Activated T-cell treated with anti-CD3 and anti-CD28 coated beads for 24 hours (primary cell): ENCODE data around the gene FAM20A.

ENCODE experiments used
- DNase-seq: peaks from one replicate; pipeline ENCODE4 v3.0.0-alpha.2; 2020; ENCODE audit warnings: low read depth

FAM20A gene

DNA sequence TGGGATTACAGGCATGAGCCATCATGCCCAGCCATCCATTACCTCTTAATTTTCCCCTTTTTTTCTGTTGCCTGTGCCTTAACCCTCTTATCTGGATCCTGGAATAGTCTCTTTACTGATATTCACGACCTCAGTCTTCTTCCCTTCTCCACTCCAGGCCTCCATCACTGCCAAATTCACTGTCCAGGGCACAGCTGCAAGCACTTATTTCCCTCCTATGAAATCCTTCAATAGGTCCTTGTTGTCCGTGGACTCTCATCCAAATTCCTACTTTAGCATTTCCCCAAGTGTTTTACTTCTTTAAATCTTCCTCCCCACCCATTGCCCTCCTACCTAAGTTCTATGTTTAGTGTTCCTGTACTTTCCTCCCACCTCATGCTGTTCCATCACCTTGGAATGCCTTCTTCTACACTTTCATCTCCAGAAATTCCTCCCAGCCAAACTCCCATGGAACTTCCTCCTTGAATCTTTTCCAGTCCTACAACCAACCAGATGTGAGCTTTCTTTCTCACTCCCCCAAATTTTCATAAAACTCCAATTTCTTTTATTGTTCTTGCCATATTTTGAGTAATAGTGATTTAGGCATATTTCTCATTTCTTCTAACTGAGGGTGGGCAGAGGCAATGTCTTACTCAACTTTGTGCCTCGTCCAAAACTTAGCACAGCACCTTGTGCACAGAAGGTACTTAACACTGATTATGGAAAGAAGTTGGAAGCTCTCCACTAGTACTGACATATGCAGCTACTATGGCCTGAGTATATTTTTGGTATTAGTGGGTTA, 35.3 kb downstream of the FAM20A start:
- no peak for DNase-seq

DNA sequence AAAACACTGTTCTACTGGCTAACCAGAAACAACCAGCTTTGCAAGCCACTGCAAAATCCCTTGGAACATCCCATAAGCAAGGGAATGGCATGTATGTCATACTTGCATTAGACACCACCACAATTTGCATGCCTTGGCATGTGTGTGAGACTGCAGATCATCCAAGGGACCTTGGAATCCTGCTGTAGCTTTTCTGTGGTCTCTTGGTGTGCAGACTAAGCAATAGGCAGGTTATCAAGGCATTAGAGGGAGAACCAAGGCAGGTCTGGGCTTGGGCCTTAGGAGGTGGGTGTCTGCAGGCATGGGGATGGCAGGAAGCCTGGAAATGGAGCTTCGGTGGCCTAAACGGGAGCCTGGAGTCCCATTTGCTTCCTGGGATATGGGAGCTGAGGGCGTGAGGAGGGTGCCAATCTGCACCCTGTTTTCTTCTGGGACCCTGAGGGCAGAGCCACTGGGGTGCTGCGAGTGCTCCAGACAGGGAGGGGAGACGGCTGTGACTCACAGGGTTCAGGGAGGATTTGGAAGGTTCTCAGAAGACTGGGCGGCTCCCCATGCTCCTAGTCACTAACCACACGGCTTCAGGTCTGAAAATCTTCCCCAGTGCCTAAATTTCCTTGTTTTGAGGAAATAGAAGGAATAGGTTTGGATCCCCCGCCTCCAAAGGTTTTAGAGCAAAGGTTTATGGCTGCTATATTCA, 36.6 kb downstream of the FAM20A start:
- DNase-seq: no peak

DNA sequence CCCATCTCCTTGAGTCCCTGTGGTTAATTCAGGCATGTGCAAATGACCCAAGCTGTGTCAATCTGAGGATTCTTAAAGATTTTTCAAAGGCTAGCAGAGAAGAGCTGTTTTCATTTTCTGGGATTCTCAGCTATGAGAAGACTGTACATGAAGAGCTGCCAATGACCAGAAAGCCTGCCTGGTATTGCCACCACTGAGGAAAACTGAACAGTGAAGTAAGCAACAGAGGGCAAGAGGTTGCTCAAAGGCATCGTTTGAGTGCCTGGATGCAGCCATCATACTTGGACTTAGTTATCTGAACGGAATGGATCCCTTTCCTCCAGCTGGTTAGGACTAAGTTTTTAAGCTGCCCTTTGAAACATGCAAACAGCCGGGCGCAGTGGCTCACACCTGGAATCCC, 38.4 kb downstream of the FAM20A start:
- DNase-seq: no peak

DNA sequence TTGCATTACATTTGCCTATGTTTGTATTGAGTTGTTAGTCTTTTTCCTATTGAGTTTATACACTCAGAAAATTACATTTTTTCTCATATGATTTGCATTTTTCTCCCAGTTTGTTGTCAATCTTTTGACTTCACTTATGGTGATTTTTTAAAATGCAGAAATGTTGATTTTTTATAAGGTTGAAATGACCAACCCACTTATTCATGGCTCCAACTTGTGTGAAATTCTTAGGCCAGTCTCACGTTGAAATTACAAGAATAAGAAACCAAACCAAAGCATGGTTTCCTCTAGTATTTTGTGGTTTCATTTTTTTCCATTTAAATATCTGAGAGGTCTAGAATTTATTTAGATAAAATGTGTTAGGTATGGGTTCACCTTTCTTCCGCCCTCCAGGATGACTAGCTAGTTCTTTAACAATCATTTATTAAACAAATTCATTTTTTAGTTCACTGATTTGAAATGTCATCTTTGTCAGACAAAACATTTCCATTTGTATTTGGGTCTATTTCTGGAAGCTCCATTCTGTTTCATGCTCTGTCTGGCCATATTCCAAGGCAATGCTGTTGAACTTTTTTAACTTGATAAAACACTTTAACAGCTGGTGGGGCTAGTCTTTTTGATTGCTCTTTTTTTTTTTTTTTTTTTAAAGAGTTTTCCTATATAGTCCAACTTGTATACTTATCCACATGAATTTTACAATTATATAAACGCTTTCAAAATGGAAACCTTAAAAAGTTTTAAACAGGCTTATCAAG, 40.0 kb downstream of the FAM20A start:
- DNase-seq: no peak

DNA sequence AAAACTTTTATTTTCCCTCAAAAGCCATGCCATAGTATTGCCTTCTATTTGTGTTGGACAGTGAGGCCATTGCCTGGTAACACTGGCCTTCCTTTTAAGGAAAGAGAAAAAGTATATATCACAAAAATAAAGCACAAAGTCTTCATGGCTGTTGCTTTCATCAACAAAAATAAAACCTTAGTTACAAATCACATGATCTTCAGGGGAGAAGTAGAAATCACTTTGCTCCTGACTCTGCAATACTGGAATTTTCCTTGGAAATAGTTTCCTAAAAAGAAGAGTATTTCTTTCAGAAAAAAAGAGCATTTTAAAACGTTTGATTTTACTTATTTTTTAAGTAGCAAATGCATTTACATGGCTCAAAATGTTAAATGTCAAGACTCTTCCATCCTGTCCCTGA, 41.9 kb downstream of the FAM20A start:
- no peak for DNase-seq

DNA sequence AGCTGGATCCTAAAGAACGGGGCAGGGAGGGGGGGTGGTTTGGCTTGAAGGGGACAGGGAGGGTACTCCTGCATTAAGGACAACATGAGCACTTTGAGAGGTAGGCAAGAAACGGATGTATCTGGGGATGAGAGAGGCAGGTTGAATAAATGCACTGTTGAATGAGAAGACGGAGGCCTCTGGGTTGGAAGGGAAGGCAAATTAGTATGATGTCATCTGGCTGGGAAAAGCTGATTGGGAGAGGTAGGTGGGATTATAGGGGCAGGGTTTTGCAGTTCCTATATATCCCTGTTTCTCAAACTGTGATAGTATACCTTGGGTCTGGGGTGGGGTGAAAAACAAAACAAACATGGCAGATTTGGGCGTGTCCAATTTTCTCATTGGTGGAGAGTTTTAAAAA, 44.6 kb downstream of the FAM20A start:
- no peak for DNase-seq

DNA sequence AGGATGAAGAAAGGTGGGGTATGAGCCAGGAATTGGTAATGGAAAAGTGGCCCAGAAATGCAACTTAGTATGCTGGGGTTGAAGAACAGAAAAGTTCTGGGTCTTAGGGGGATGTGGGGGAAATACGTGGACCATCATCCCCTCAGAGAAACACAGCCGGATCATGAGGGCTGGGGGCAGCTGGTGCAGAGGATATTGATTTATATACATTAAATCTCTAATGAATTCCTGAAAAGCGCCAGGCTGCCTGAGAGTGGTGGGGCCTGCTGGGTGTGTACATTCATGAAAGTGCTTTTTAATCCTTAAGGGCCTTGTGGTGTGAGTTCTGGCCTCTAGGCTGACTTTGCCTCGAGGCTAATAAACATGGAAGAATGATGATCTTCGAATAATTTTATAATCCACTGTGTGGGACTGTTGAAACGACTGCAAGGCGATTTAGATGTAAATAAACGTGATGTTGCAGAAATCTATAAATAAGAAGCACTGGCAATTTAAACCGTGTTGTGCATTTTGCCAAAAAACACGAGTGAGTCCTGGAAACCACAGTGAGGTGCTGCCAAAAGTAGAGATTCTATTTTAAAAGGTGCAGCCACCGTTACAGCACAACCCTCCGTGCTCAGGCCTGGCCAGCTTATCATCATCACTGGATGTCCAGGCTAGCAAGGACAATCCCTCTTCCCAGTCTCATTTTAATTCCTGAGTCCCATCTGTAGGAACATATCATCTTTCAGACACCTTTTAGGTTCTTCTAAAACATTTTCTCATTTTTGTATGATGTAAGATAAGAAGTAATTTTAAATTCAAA, 56.9 kb downstream of the FAM20A start:
- DNase-seq: no peak

DNA sequence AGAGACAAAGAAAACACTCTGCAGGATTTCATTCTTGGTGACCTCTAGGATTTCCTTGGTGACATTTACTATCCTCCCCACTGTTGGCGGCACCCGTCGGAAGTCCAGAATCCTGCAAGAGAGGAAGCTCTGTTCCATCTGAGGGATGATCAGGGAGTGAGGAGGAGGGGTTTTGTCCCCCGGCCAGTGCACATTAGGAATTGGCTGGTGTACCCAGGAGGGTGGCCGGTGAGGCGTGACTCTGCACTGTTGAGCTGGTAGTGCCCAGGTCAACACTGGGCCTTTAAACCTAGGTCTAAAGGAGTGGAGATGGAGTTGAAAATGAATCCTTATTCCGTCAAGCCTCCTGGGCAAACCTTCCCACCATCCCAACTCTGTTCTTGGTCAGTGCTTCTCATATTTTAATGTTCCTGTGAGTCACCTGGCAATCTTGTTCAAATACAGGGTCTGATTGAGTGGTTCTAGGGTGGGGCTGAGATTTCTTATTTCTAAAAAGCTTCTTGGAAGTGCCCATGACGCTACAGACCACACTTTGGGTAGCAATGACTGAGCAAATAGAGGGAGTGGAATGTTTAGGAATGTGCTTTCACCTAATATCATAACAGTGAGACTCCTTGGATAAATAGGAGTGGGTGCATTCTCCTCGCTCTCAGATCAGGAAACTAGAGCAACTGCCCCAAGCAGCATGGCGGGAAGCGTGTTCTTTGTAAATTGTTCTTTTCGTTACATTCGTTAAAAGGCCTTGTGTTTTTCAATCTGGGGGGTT, 58.3 kb downstream of the FAM20A start:
- no peak for DNase-seq

DNA sequence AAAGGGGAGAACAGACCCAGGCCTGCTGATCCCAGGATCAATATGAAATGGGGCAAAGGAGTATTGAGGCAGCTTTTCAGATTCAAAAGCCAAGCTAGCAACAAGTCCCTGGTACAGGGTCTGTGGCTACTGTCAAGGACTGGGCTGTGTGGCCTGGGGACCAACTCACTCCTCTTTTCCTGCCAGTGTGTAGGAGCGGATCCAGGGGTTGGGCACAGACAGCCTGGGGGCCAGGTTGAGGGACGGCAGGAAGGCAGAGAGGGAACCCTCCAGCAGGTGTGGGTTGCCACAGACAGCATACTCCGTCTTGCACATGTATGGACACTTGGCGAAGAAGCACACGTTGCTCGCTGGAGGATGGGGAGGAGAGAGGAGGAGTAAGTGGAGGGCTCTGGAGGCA, 59.4 kb downstream of the FAM20A start:
- no peak for DNase-seq

DNA sequence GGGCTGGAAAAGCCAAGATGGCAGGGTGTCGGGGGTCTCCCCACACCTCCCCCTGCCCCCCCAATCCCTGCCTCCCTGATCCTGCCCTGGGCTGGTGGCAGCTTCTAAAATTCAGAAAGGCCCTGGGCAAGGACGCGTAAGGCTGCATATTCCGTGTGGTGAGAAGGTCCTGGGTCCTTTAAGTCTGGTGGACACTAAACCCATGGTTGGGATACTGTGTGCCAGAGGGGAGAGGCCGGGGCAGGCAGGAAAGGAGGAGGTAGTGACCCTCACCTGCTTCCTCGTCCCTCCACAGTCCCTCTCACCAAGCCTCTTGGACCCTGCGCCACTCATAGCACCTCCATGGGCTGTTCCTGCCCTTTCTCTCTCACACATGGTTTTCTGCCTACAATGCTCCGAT, 60.2 kb downstream of the FAM20A start:
- DNase-seq: no peak

DNA sequence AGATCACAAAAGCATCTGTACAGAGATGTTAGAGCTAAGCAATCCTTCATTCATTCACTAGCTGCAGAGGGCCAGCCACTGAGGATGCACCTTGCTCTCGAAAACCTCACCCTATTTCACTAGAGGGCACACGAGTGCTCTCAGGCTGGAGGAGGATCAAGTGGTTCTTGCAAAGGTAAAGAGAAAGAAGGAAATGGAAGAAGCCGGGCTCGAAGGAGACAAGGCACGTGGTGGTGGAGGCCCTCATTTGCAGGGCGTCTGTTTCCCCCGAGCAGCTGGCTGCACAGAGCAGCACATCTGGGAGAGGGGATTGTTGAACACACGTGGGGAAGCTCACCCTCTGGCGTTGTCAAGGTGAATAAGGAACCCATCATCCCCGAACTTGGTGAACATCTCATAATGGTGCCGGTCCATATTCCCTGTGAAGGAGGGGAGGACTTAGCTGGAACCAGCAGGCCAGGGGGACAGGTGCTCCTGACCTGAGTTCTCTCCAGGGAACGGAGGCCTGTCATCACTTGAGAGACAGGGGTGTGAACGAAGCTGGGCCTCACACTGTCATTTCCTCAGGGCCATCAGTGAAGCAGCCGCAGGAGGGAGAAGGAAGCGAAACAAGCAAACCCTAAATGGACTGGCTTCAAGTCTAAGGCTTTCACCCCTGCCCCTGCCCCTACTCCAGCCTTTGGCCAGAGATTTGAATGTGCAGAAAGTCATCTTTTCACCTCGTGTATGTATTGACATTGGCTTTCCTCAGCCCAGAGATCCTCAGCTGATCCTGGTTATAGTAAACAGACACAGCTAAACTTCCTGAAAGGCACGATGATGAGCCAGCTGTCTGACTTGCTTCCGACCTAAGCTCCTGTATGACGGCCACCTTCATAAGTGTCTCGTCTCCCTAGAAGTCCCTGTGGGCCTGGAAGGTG, 61.4 kb downstream of the FAM20A start:
- DNase-seq: no peak

DNA sequence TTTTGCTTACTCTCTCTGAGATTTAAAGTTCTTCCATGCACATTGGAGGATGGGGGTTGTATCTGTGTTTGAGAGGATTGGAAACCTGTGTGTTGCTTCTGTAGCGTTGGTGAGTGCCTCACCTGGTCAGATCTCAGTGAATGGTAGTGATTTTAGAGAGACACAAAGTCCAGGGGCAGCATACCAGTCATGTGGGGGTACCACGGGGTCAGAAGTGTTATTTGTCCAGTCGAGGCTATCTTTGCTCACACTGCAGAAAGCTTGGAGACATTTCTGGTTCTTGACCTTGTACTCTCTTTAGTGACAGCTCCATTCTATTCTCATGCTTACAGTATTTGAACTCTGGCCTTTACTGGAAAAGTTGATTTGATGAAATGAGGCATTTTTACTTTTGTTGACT, 65.2 kb downstream of the FAM20A start:
- DNase-seq: no peak

DNA sequence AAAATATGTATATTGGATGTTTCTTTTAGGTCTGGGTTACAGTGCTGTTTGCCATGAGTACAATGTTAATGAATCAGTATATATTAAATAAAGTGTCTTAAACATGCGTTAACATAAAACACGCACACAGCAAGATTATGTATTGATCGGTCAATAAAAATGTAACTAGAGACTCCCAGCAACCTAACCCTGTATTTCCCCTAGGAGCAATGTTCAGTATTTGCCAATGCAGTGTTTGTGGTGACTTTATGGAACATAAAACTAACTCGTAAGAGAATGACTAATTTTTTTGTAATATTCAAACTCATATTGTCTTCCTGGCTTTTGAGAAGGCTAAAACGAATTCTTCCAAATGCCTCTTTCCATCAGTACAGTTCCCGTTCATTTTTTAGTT, 66.5 kb downstream of the FAM20A start:
- no peak for DNase-seq

DNA sequence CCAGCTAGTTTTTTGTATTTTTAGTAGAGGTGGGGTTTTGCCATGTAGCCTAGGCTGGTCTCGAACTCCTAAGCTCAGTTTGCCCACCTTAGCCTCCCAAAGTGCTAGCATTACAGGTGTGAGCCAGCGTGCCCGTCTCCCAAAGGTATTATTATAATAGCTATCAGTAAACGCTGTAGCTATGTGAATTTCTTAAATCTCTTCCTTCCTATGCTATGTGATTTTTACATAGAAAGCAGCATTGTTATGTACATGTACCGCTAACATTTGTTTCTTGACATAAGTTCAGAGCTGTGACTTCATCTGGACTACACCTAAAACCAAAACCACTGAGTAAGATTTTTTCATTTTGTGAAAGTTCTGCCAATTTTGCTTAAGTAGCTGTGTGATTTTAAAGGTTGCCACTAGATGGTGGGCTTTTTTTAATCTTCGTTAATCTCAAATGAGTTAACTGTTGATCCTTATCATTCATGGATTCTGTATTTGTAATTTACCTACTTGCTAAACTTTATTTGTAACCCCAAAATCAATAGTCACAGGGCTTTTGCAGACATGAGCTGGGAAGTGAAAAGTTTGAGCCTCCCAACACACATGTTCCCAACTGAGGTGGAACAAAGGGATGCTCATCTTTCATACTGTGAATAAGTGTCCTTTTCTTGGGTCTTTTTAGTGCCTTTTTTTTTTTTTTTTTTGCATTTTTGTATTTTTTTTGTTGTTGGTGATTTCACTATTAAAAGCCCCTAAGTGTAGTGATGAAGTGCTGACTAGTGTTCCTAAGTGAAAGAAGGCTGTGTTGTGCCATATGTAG, 67.1 kb downstream of the FAM20A start:
- DNase-seq: no peak

DNA sequence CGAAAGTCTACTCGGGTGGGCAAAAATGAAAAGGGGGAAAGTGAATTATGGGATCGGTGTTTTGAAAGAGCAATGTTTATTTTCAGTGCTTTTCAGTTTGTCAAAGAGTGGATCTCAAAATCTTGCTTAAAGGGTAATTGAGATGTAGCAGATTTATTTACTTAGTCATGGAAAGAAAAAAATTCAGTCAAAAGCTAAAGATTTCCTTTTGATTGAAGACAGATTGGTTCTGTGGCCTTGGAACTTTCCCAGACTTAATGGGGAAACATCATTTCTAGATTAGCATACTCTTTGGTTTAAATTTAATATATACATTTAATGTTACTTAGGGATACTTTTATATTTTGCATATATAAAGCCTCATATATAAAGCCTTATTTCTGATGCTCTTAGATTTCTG, 68.3 kb downstream of the FAM20A start:
- no peak for DNase-seq

DNA sequence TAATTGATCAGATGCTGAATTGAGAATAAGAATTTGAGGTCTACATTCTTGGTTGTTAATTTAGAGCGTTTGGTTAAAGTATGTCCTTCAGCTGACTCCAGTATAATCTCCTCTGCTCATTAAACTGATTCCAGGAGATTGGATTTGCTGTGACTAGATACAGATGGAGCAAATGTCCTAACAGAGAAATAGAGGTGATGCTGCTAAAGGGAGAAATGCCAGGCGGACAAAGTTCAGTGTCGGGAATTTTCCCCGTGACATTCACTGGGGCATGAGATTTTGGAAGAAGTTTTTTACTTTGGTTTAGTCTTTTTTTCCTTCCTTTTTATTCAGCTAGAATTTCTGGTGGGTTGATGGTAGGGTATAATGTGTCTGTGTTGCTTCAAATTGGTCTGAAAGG, 69.9 kb downstream of the FAM20A start:
- DNase-seq: no peak

DNA sequence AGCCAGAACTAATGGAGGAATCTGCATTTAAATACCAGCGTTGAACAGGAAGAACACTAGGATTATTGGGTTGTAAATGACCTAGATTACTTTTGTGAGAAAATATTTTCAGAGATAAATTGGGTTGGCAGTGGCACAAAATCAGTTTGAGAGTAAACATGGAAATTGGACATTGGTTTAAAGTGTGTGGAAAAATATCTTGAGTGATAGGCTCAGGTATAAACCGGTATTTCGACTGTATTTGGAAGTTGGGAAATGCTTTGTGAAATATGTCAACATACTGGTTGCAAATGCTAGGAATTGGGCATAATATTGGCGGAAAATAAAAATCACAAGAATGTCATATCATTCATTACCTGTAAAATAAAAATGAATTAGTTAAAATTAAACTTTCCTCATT, 73.9 kb downstream of the FAM20A start:
- DNase-seq: no peak

DNA sequence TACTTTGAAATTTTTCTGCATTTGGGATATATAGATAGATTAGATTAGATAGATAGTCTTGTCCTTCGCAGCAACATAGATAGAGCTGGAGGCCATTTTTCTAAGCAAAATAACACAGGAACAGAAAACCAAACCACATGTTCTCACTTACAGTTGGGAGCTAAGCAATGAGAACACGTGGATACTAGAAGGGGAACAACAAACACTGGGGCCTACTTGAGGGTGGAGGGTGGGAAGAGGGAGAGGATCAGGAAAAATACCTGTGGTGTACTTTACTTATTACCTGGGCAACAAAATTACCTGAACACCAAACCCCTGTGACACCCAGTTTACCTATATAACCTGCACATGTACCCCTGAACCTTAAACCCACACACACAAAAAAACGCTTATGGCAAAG, 74.6 kb downstream of the FAM20A start:
- DNase-seq: no peak

DNA sequence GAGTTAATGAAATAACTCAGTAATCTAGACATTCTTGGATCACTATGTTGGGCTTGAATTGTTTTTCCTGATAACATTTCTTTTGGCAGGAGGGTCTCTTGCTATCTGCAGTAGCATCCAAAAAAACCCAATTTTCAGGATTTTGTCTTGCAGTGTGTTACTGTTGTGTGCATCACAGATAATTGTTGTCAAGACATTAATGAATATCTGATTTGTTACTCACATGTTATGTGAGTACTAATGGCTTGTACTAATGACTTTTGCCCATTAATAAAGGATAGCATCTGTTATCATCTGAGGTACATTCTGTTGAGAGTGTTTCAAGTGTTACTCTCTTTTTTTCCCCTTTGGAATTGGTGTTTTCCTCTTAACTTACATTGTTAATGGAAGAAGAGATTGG, 78.9 kb downstream of the FAM20A start:
- no peak for DNase-seq

DNA sequence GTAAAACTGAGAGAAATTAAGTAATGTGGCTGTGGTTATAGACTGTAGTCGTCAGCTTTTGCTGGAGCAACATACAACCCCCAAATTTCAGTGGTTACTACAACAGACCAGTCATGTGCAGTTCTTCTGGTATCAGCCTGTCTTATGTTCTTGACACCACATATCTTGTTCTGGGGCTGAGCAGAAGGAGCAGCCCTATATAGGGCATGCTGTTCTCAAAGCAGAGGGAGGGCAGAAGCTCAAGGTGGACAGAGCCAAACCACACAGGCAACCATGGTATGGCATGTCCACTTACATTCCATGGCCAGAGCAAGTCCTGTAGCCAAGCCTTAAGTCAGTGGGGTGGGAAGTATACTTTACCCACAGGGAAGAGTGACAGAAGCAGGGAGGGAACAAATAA, 81.3 kb downstream of the FAM20A start:
- no peak for DNase-seq
